GOT3 (cell line): Measurements from ENCODE around the gene GLYR1.
"Not testable (repeated sequence)": the region's sequence is repeated elsewhere in the genome, so short reads cannot be mapped to it uniquely, and the experiment has no call there.

Experiments
- DNase-seq: peaks from one replicate; lab custom pipeline; 2025; ENCODE audit warnings: mixed read lengths; lab: John Stamatoyannopoulos, UW

GLYR1 gene

DNA sequence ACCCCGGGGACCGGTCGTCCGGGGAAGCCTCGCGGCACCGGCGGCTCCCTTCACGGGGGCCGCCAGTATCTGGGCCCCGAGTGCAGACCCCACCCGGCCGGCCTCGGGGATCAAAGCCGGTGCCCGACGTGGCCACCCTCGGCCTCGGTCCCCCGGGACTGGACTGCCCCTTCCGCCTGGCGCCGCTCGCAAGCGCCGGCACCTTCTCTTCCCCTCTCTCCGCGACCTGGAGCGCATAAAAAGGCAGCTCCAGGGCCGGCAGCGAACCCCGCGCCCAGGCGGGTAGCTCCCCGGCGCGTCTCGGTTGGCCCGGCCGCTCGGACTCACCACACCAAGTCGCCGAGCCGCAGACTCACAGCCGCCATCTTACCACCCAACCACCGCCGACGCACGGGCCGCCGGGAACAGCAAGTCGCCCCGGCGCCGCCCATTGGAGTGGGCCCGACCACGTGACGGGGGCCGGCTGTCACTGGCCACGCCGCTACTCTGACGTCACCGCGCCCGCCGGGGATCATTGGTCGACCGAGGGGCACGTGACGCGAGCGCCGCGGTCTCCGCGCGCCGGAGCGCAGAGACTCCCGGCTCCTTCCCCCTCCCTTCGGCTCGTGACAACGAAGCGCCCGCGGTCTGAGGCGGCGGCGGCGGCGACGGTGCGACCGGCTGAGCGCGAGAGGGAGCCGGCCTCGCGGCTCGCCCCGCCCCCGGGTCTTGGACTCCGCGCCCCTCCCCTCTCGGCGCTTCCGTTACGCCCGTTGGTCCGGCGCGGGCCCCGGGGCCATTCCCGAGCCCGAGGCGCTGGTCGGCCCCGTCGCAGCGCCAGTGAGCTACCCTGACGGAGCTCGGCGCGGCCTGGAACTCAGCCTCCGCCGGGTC lies at the start of gene GLYR1, which contains the start of gene UBN1:
Gene GLYR1 (minus strand): TSS at position 388 of the 873 bp plus-strand sequence. CDS start 23 bp downstream, at position 365.
Gene UBN1 (plus strand): TSS at position 581 of the 873 bp plus-strand sequence. CDS start 5,437 bp downstream, outside the sequence.
- DNase-seq = peak; percentile 95

DNA sequence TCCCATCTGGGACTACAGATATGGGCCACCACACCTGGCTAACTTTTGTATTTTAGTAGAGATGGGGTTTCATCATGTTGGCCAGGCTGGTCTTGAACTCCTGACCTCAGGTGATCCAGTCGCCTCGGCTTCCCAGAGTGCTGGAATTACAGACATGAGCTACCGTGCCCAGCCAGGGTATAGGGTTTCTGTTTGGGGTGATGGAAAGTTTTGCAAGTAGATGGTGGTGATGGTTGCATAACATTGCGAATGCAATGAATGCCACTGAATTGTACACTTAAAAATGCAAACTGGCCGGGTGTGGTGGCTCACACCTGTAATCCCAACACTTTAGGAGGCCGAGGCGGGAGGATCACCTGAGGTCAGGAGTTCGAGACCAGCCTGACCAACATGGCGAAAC lies 49.7 kb upstream of the GLYR1 start:
- not testable (repeated sequence) for DNase-seq

DNA sequence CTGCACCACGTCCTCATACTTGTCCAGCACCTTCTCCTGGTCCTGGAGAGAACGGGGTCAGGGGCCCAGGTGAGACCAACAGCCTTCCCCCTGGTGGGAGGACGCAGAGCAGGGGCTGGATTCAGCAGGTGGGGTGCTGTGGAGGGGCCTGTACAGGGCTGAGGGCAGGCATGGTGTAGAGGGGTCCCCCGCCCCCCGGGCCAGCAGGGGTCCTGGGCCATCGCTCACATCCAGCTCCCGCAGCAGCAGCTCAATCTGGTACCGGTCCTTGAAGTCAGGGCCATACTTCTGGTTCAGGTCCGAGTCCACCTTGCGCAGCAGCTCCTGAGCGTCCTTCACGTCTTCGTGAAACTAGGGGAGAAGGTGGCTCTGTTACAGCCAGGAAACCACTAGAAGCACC lies 48.3 kb upstream of the GLYR1 start:
- DNase-seq = no peak

DNA sequence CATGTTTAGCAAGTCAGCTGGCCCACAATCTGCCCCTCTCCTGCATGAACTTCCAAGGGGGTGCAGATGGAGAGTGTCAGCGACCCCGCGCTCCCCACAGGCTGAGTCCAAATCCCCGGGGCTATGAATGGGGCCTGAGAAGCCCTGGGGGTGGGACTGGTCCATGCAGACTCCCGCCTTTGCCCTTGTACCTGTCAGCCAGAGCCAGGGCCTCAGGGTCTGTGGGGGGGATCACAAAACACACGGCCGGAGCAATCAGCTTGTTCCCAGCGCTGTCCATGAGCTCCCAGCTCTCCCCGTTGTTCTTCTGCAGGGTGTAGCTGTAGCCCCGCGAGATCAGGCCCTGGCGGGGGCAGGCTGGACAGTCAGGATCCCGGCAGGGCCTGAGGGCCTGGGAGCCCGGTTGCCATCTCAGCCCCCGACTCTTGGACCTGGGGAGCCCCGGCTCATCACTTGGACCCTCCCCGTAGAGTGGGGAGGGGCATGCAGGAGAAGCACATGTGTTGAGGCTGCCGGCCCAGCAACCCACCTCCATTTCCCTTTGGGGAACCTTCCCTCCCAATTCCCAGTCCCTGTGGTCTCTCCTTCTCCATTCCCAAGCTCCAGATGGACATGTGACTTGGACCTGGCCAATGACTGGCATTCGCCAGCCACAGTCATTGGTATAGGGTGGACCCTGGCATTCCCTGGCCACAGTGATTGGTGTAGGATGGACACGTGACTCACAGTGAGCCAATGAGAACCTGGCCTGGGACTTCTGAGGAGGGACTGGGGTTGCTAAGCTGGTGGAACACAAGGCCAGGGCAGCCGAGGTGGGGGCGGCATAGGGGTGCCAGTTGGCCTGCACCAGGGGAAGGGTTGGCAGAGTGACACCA lies 47.4 kb upstream of the GLYR1 start:
- DNase-seq = no peak

DNA sequence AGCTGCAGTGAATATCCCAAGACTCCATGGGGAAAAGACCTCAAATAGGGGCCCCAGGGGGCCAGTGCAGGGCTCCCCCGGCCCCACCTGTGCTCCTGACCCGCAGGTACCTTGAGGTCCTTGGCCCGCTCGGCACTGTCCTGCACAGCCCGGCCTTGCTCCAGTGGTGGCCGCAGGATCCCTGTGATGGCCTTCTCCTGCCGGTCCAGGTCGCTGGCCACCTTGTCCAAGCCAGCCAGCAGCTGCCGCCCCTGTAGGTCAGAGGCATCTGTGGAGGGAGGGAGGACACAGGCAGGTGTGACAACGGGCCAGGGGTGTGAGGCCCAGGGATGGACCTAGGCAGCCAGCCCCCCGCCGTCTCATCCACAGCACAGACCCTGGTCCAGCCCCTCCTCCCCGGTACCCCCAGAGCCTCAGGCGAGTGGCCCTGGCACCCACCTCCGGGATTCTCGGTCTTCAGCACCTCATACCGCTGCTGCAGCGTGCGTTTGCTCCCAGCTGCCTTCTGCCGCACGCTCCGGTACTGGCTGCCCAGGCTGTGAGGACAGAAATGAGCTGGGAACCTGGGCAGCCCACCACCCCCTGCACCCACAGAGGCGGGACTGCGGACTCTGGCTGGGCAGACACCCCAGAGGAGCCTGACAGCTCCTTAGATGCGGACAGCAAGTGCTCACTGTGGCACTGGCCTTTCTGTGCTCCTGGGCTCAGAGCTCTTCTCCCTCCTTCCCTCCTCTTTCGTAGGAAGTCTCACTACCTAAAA lies 46.2 kb upstream of the GLYR1 start:
- no peak for DNase-seq

DNA sequence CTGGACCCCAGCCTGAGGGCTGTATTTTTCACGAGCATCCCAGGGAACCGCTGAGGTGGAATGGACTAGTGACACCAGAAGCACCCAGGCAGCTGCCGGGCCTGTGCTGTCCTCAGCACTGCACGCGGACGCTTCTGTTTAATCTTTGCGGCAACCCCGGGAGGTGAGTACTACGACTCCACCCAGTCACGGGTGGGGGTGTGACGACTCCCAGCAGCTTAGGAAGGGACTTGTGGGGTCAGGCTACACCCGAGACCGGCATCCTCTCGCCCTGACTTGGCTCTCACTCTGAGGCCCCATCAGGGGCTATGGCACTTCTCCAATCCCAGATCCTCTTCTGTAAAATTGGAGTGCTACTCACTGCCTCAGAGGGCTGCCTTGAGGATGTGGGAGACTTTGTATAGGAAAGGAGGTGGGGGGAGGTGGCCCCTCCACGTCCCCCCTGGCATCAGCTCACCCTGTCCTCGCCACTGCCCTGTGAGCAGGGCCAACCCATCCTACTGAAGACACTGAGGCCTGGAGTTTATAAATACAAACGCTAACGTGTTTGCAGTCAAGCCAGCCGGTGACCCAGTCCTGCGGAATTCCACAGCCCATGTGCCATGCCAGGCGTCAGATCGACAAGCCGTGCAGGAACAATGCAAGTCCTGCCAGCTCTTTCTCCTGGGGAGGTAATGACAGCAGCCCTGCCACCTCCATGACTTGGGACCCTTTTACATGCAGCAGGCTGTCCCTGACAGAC lies 45.4 kb upstream of the GLYR1 start:
- DNase-seq = no peak

DNA sequence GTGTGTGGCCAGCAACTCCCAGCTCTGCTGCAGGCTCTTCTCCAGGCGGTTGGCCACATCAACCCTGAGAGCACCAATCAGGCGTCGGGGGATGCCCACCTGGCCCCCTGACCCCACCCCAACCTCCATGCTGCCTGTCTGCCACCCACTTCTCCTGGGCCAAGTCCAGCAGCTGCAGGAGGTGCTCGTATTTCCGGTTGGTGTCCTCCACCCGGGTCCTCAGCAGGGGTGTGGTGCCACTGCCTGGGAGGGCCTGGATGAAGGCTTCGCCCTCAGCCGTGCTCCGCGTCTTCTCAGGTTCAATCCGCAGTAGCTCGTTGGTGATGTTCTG lies 44.8 kb upstream of the GLYR1 start:
- DNase-seq = no peak

DNA sequence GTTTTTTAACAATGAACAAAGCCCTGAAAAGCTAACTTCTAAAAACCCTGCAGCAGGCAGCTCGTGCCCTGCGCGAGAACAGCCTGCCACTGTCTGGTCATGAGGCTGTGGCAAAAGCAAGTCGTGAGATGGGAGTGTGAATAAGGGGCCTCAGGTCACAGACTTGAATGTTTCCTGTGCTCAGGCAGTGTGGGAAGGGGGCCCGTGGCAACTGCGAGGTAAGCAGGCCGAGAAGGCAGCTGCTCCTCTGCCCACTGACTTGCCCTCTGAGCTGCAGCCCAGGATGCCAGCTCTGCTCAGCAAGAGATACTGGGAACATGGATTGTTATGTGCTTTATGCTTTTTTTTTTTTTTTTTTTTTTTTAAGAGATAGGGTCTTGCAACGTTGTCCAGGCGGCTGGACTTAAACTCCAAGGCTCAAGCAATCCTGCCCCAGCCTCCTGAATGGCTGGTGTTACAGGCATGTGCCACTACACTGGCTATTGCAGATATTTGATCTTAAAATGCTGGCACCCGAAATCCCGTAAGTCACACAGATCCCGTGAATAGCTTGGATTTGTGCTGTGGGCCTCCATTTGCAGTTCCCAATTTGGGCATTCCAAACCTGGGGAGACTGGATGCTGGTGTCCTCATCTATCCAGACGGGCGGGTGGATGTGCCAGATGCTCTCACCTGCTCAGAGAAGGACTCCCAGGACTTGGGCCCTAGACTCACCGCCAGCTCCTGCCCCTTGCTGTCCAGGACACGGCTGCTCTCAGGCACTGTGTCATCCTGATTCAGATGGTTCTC lies 44.2 kb upstream of the GLYR1 start:
- no peak for DNase-seq

DNA sequence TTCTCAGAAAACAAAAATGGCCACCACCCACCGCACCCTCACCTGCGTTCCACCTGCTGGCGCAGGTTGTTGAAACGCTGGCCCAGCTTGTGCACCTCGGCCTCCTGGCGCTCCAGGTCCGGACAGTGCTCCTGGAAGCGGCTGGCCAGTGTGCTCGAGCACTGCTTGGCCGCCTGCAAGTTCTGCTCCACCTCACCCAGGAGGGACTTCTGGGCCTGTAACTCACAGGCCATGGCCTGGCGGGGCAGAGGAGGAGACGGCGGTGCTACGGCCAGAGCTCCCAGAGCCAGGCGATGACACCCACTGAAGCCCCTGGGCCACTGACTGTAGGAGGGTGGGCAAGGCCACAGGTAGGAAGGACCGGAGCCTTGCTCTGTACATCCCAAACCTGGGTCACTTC lies 43.6 kb upstream of the GLYR1 start:
- DNase-seq = no peak

DNA sequence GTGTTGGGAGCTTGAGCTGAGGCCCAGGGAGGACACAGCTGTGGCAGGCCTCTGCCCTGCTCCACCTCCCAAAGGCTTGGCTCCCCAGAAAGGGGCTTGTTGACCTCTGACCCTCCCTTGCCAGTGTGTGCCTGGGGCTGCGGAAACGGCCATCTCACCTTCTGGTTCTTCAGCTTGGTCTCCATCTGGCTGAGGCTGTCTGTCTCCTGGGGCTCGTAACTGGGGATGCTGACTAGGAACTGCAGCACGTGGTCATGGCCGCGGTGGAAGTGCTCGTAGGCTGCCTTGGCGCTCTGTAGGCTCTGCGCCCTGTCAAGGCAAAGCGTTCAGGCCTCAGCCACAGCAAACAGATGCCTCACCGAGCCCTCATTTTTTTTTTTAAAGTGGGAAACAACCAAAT lies 42.9 kb upstream of the GLYR1 start:
- no peak for DNase-seq

DNA sequence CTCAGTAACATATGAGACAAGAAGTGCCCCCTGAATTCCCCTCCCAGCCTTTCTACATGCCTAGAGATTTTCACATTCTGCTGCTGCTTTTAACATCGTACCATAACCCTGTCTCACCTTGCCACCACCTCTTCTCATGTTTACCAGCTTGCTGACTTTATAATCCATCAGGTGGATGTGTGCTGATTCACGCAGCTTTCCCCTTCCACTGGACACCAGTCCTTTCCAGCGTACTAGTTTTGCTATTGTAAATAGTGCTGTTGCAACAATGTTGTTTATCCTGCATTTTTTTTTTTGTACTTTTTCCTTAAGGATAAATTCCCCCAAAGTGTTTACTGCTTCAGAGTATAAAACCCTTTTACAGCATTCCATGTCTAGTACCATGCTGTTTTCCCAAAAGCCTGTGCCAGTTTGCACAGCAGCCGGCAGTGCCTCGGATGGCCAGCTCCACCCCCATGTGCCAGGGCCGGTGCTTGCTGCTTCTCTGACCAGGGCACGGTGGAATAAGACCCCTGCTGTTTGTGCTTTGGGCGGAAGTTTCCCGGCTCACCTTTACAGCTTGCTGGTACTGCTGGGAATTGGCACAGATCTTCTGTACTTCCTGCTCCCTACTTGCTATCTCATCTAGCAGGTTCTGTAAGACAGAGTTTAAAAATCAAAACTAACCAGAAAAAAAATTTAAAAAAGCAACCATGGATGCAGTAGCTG lies 41.5 kb upstream of the GLYR1 start:
- DNase-seq = no peak

DNA sequence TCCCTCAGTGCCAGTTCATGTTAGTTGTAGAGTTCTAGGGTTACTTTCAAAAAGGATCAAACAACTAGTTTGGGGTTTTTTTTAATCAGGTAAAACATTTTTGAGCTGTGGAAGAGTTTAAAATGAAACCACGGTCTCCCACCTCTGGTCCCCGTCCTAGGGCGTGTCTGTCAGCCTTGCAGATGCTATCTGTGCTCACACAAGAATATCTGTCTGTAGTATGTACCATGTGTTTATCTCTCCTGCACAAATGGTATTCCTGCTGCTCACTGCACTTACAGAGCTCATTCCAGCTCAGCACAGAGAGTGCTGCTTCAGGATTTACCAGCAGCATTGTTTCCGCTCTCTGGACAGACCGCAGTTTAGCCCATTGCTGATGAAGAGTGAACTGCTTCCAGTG lies 39.1 kb upstream of the GLYR1 start:
- DNase-seq = no peak

DNA sequence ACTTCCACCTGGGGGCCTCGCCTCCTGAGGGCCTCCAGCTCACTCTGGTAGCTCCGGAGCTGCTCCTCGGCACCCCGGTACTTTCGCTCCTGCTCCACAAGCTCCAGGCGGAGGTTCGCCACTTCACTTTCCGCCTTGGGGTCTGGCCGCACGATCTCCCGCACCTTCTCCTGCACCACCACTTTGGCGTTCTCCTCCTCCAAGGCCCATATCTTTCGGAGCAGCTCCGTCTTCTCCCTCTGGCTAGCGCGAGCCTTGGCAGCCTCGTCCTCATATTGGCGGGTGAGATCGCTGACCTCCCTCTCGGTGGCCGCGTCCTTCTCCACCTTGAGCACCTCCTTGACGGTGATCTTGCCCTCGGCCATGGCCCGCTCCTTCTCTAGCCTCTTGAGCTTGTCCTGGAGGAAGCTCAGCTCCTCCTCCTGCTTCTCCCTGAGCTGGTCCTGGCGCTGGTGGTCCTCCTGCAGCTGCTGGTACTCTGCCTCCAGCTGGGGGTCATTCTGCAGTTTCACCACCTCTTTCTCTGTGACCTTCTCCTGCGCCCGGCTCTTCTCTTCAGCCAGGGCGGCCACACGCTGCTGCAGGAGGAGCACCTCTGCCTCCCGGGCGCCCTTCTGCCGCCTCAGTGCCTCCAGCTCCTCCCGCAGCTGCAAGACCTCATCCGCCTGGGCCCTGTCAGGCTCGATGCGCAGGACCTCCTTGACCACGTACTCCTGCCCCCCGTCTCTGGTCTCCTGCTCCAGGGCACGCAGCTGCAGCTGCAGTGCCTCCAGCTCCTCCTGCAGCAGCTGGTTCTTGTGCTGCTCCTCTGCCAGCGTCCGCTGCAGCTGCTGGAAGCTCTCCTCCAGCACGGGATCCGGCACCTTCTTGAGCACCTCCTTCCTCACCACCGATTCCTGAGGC lies 38.1 kb upstream of the GLYR1 start:
- DNase-seq = no peak

DNA sequence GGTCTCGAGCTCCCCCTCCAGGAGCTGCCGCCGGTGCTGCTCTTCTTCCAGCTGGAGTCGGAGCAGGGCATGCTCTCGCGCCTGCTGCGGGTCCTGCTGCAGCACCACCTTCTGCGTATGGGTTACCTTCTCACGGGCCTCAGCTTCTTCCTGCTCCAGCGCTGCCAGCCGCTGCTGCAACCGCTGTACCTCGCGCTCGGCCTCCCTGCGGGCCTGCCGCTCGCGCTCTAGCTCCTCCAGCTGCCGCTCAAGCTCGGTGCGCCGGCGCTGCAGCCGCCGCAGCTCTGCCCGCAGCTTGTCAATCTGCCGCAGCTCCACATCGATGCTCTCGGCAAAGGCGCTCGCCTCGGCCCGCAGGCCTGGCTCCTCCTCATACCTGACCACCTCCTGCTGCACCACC lies 37.1 kb upstream of the GLYR1 start:
- DNase-seq = no peak

DNA sequence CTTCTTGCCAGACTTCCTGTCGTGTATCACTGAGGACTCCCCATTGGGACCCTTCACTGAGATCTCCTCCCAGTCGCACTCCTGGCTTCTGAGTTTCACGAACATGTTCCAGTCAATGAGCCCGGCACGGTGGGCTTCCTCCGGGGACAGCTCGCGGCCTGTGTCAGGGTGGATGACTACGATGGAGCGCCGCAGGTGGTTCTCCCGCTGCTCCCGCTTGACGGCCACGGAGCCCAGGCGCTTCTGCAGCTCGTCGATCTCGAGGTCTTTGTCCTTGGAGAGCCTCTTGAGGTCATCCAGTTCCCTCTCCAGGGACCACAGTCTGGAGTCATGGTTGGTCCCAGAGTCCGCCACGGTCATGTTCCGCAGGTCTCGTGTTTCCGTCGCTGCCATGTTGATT lies 36.4 kb upstream of the GLYR1 start:
- DNase-seq = no peak

DNA sequence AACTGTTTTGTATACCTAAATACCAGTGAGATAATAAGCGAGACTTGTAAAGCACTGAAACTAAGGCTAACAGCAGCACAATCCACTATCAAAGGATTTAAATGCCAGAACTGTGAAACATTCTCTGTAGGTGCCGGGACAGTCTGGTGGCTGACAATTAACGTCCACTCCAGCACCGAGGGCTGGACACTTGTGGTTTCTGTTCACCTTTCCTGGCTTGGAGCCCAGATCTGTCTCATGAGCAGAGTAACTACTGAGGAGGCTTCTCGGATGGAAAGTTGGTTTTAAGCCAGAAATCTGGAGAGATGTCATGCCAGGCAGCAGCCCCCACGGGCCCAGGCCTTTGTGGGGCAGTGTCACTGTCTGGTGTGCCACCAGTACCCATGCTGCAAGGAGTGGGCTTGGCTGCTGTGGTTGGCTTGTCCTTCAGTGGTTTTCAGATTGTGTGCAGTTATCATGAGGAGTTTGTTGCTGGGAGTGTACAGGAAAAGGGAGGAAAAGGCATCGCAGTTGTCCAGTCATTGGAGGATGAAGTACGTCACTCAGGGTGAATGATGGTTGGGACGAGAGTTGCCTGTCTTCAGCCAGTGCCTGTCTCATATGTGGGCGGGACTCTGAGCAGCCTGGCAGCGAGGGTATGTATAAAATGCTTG lies 35.7 kb upstream of the GLYR1 start:
- DNase-seq = no peak

DNA sequence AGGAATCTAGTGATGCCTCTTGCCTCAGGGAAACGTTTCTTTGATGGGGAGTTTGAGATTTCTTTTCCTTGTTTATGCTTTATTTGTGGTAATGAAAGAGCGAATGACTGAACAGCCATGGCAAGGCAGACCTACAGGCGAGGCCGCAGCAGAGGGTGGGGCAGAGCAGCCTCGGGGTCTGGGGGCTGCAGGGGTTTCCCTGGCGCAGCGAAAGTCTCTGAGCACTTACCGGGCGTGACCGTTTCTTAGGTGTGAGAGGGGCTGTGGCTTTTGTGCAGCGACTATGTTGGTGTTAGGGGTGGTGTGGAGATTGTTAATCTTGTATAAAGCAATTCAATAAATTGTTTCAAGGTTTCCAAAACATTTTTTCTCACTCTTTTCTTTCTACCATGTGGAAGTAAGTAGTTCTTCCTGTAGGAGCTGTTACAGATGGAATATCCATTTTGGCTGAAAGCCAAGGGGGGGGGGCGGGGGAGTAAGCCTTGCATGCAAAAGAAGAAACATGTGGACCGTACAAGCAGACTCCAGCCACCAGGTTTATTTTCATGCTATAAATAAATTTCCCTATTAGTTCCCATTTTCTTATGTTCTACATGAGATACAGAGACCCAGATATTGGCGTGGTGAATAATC lies 35.0 kb upstream of the GLYR1 start:
- no peak for DNase-seq

DNA sequence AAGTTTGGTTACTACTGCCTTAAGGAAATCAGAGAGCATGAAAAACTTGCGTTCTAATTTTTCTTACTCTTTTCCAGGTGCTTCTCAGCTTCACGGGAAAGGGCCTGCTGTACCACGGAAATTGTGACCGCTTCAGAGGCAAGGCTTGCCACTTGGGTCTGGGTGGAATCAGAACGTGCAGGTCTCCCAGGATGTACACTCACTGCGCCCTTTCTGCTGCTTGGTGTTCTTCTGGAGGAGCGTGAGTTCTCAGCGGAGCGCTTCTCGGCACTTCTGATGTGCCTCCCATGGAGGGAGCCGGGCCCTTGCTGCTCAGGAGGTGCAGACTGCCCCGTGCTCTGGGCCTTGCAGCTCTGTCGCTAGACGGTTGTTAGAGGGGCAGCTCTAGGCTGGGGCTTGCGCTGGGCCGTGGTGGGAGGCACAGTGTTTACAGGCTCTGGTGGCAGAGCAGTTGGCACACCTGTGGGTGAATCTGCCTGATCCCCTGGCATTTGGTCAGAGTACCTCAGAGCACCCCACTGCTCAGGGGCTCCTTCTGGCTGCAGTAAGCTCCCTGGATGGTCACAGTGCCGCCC lies 33.0 kb upstream of the GLYR1 start:
- no peak for DNase-seq
